ENCODE results near the gene EVI5.

- TF ChIP-seq CTCF (IDR thresholded peaks at IDR 0.05) (no peak), POLR2AphosphoS5 (IDR thresholded peaks at IDR 0.05) (no peak), POLR2A (IDR thresholded peaks at IDR 0.05) (no peak)
Observed at GRCh38 chr1:92663775-92664174, 121.1 kb downstream of the EVI5 start.

All from breast epithelium (tissue), 3 donors.